GM19351 (cell line): Measurements from ENCODE around the gene UQCR10.

Experiments used
- ATAC-seq: cut with Tn5 transposase; IDR thresholded peaks from one replicate; pipeline ENCODE4 v1.9.1; 2021; ENCODE audit warnings: mild to moderate bottlenecking, moderate library complexity; ENCODE audit not compliant: unreplicated experiment

Gene UQCR10

DNA sequence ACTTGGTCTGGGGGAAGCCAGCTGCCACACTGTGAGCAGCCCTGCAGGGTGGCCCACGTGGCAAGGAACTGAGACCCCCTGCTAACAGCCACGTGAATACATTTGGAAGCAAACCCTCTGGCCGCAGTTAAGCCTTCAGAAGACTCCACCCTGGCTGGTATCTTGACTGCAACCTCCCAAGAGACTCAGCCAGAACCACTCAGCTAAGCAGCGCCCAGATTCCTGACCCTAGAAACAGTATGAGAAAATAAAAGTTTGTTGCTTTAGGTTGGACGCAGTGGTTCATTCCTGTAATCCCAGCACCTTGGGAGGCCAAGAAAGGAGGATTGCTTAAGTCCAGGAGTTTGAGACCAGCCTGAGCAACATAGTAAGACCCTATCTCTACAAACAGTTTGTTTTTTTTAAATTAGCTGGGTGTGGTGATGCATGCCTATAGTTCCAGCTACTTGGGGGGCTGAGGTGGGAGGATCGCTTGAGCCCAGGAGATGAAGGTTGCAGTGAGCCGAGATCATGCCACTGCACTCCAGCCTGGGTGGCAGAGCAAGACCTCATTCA, 9.0 kb upstream of the UQCR10 start:
- ATAC-seq: no peak

DNA sequence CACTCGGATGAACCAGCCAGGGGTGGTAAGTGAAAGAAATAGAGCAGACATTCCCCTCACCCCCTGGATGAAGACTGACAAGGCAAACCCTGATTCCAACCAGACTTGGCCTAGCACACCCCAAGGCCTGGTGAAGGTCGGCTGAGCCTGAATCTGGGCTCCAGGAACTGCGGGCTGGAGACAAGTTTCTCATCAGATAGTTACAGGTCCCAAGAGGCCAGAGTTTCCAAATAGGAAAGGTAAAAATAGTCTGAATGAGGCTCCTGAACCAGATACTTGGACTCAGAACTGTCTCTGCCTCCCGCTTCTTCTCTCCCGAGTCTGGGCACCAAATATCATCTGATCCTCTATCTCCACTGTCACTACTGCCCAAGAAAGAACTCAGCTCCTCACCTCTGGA, 8.2 kb upstream of the UQCR10 start:
- no peak for ATAC-seq

DNA sequence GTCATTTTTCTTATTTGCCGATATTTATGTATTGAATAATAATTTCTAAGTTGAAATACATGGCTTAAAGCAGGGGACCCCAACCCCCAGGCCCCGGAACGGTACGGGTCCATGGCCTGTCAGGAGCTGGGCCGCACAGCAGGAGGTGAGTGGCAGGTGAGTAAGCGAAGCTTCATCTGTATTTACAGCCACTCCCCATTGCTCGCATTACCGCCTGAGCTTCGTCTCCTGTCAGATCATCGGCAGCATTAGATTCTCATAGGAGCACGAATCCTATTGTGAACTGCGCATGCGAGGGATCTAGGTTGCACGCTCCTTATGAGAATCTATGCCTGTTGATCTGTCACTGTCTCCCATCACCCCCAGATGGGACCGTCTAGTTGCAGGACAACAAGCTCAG, 4.9 kb upstream of the UQCR10 start:
- no peak for ATAC-seq

DNA sequence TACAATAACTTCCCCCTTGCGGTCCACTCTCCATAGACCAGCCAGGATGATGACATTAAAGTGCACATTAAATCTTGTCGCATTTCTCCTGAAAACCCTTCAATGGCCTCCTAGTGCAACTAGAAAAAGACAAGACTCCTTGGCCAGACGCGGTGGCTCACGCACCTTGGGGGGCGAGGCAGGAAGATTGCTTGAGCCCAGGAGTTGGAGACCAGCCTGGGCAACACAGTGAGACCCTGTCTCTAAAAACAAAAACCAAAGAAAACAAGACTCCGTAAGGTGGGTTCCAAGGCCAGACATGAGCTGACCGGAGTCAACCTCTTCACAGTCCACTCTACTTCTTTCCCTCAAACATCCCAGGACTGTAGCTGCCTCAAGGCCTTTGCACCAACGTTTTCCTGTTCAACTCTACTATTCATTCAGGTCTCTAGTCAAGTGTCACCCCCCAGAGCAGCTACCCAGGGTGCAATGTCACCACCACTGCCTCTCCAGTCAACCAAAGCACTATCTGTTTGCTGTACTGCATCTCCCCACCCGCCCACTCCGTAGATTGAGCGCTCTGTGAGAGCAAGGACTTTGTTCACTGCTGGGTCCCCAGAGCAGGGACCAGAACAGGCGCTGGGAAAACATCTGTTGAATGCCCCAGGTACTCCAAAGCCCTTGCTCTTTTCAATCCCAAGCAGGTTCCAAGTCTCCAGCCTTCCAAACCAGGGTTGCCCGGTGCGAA, 1.1 kb upstream of the UQCR10 start:
- peak; percentile 28 for ATAC-seq

DNA sequence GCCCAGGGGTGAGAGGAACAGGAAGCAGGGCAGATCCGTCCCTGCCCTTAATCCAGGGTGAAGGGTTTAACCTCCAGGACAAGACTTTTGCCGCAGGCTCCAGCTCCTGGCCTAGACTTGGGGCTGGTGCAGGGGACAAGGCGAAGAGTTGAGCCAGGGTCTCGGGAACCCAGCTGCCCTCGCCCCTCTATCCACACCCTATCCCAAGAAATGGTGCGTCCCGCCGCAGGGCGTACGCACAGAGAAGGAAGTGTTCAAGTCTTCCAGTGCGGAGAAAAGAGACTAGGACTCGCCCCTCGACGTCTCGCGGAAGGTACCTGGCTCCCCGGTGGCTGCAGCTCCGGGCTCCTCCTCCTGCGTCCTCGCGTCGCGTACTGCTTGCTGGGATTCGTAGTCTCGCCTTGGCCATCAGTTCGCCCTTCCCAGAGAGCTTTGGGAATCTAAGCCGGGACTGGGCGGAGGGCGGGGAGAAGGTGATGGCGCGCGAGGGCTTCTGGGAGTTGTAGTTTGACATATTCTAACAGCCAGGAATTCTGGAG, 468 bp upstream of the UQCR10 start, which contains the start of gene ZMAT5:
Gene ZMAT5, minus strand, starts transcription at position 376 of the 539 bp plus-strand sequence. CDS start 18,463 bp downstream, outside the sequence.
- ATAC-seq: peak; percentile 86

DNA sequence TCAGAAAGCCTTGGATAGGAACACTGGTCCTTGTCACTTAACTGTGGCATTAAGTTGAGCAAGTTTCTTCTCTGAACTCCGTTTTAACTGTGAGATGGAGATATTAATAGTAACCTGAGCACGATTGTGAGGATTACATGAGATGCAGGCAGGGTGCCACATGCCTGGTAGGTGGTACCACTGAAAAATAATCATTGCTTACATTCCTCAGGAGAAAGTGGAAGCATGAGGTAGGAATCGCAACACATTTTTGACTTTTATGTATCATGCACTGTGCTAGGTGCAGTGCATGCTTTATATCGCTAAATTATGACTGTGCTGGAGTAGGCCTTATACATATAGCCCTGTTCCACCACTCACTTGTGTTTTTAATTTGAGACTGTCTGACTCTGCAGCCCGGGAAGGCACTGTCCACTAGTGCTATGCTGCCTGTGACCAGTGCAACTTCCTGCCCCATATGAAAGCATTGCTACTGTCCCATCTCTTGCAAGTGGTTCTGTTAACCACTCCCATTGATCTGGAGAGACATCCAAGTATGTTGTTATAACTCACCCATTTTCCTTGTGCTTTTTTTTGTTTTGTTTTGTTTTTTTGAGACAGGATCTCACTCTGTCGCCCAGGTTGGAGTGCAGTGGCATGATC, 1.0 kb downstream of the UQCR10 start:
- ATAC-seq: no peak

DNA sequence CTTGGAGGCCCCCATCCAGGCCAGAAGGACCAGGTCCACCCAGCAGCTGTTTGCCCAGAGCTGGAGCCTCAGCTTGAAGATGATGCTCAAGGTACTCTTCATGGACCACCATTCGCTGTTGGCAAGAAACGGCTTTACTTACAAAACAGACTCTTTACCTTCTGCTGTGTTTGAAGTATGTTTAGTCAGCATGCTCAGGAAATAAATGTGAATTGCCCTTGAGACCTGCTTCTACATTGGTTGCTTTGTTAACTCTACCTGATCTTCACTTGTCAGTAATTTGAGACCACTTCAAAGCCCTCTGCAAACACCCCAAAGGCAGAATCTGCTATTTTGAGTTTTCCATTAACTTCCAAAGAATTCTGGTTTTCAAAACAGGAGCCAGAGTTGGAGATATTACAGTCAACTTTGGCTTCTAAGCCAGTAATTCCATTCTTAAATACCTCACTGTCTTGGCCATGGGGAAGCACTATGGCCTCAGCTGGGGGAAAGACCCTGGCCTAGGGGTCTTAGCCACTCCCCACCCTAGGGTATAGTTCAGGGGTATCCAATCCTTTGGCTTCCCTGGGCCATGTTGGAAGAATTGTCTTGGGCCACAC, 2.7 kb downstream of the UQCR10 start:
- no peak for ATAC-seq

DNA sequence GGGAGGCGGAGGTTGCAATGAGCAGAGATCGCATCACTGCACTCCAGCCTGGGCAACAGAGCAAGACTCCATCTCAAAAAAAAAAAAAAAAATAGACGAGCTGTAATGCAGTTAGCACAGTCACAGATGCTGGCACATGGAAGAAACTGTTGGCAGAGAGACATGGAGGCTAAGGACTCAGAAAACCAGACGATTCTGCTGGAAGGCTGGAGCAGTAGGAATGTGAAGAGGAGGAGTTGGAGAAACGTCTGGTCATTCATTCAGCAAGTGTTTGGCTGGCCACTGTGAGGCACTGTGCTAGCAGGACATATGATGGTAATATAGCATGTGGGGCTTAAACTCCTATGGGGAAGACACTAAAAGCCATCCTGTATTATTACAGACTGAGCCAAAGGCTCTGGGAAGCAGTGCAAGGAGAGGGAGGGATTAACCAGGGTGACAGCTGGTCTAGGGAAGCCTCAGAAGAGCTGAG, 5.0 kb downstream of the UQCR10 start:
- ATAC-seq: no peak

DNA sequence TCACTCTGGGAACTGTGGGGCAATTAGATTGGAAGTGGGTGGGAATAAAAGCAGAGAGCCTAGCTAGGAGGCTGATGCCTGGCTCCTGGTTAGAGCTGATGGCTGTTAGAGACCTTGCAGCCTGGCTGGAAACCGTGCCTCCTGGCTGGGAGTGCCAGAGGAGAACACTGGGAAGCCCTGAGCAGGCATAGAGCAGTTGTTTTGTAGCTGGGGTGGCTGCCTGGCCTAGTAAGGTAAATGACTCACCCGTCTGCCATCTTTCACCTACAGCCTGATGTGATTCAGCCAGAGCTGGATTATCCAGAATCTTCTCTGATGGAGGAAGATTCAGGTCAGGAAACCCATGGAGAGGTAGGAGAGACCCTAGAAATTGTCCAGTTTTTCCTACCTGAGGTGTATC, 6.1 kb downstream of the UQCR10 start:
- ATAC-seq: no peak

DNA sequence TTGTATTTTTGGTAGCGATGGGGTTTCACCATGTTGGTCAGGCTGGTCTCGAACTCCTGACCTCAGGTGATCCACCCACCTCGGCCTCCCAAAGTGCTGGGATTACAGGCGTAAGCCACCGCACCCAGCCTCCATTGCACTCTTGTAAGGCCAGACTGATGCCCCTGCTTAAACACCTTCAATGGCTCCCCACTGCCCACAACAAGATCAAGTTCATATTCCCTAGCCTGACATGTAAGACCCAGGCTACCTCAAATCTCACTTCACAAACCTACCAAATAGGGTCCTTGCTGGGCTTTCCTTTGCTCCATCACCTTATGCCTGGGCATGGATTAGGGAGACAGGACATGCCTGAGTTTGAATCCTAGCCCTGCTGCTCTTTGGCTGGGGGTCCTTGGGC, 13.1 kb downstream of the UQCR10 start:
- no peak for ATAC-seq

DNA sequence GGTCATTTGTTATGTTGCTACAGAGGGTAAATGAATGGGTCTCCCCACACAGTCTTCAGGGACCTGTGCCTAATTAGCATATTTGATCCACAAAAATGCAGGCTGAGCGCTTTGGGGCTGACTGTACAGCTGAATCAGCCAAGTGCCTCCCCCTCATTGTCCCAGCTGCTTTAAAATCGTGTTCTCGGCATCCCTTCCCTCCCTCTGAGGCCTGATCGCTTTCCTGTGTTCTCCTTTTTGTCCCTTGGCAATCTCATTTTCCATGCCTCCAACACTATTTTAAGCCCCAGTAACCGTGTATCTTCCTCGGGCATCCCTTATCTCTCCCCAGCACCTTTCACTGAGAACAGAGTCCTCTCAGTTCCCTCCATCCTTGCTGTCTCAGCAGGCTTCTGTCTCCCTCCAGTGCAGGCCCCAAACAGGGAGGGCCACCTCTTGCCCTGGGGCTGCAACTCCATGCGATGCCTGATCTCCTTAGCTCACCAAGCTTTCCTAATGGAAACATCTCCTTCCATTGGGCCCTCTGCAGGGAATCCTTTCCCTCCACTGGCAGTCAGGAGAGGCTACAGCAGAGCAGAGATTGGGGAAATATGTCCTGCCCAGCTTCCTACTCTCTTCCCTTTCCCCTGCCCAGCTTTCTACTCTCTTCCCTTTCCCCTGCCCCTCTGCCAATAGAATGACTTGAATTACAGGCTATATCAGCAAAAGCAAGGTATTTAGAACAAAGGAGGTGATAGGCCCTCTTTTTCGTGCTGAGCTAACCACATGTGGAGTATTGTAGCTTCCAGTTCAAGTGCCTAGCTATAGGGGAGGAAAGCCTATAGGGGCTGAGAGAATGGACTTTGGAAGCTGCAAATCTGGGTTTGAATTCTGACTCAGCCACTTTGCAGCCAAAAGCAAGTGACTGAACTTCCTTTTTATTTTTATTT, 13.8 kb downstream of the UQCR10 start:
- ATAC-seq: no peak

DNA sequence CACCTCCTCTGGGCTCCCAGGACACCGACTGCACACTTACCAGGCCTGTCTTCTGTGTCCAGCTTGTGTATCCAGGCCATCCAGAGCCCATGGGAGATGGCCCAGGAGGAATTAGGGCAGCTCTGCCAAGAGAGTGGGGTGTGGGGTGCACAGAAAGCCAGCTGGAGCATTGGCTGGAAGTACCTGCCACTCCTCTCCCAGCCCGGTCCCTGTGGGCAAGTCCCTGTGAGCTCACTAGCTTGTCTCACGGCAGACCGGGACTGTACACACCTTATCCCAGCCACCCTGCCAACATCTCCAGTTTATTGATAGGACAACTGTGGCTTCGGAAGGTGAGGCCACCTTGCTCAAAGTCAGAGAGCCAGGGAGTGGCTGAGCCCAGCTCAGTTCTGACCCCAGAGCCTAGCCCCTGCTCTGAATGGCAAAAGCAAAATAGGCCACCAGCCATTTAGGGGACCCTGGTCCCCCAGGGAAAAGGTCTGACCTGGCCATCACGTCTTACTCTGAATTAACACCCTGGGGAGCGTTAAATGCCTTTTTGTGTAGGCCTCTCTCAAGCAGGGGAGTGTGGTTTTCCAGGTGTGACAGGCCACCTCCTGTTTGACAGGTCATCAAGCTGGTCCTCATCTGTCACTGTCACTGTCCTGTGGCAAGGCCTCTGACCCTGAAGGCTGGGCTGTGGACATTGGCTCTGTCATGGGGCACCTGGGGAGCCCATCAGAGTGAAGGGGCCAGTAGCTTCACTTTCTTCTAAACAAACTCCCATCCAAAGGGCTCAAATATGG, 15.1 kb downstream of the UQCR10 start:
- ATAC-seq: no peak

DNA sequence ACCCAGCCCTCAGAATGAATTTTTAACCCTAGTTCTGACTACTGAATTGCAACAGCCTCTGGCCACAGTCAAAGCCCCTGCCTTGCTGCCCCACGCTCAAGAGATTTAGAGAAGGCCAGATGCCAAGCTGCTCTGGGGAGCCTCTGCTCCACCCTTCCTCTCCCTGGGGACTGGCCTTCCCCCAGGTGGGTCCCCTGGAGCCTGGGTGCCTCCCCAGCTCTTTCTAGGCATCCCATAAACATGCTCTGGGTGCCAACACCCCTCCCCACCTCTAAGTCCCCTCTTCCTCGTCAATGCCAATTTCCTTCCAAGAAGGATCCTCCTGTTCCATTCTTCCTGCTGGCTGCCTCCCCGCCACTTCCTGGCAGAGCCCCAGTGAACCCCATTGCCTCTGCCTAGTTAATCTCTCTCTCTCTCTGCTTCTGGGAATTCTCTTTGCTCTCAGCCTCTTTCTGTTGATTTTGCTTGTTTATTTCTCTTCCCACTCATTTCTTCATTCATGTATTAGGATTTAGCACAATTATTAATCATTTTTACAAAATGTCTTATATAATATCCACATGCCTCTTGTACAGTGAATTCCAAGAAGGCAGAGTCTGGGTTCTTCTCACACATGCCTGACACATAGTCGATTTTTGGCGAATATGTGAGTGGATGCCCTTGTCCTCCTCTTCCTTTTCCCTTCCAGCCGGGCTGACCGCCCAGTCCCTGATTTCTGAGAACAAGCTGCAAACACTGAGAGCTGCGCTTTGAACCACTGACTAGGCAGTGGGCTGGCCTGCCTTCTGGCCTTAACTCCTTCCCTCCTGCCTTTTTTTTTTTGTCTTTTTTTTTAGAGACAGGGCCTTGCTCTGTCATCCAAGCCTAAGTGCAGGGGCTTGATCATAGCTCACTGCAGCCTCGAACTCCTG, 17.5 kb downstream of the UQCR10 start:
- ATAC-seq: no peak

DNA sequence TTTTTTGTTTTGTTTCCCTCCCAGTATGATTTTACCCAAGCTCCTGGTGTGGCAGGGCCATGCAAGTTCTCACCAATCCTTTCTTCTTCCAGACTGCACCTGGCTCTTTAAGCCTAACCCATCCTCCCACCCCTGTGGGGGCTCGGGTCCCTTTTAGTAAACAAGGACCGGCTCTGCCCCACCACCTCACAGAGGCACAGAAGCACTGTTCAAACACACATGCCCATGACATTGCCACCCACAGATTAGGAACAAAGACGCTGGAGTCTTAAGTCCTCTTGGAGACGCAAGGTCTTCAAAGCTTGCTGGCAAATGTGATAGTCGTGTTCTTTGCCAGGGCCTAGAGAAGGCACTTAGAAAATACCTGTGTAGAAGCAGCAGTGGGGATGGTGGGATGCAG, 18.9 kb downstream of the UQCR10 start:
- no peak for ATAC-seq

DNA sequence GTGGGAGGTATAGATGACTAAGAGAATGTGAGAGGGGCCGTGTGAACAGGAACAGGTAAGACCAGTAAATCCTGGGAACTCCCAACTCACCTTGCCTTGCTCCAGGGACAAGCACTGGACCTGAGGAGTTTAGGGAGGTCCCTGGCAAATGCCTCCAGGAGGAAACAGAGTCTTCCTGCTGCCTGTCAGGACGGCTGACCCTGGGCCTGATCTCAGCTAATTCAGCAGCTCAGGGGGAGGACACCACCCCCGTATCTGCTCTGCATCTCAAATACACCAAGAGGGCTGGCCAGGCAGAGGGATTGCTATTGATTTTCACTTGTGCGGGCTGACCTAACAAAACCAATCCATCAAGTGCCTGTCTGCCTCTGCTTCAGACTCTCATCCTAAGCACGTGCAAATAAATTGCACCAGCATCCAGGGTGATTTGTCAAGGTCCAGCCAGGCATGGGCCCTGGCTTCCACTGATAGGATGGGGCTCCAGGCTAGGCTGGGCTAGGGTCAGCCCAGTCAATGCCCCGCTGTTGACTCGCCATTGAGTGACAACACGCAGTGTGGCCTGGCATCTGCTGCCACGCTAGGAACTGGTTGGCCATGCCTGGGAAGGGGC, 20.3 kb downstream of the UQCR10 start:
- no peak for ATAC-seq

DNA sequence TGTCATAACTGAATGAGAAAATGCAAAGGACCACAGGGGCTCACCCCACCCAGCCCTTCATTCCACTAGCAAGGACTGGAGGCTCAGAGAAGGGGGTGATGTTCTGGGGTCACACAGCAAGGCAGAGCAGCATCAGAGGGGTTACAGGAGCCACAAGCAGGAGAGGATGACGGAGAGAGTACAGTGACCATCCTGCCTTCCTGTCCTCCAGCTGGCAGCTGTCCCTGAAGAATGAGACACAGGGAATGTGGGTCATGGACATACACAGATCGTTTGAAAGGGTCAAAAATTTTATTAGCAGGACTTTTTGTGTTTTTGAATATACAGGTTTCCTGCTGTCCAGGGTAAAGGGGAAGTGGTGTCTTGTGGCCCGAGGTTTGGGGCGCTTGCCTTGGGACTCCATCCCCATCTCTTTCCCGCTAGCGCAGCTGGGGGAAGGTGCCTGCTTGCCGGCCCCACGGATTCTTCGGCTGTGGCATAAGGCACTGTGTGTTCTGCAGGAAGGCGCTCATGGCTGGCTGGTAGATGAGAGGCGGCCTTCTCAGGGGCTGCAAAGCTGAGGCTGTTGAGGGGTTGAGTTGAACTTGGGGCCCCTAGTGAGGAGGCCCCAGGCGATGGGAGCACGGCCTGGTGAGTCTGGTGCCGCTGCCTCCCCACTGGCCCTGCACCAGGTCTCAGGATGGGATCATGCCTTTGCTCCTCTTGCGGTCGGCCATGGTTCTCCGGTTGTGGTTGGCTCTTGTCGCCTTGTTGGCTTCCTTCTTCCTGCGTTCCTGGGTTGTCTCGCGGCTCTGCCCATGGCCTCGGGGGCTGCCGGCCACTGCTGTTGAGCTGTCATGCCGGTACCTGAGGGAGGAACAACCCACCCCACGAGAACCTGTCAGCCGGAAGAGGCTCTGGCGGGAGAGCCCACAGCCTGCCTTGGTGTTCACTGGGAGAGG, 21.4 kb downstream of the UQCR10 start:
- no peak for ATAC-seq

DNA sequence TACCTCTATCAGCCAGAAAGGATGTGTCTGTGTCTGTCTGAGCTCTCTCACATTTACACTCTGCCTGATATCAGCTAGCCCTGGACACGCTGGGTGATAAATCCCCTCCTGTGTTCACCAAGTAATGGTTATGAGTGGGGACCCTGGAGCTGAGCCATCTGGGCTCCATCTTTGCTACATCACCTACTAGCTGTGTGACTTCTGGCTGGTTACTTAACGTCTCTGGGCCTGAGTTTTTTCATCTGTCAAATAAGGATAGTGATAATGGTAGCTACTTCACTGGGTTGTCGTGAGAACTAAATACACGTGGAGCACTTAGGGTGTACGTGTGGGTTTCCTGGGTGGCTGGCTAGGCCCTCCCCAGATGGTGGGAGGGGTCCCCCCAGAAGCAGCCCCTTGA, 22.9 kb downstream of the UQCR10 start:
- ATAC-seq: no peak
